ENCODE data around the gene PRR5L.
"Not testable (repeated sequence)": the region's sequence is repeated elsewhere in the genome, so short reads cannot be mapped to it uniquely, and the experiment has no call there.

The PRR5L gene

GRCh38 chr11:36509694-36510593 is 213.9 kb downstream of the PRR5L start, which contains the start of gene TRAF6:
TRAF6 (minus strand) TSS chr11:36510272; CDS start chr11:36501515, 8,757 bp downstream.
- FAIRE-seq, result no peak

GRCh38 chr11:36510594-36510942 is 214.5 kb downstream of the PRR5L start:
- FAIRE-seq, result no peak

GRCh38 chr11:36511062-36511461 is 215.0 kb downstream of the PRR5L start:
- FAIRE-seq, result not testable (repeated sequence)

GRCh38 chr11:36512016-36512415 is 215.9 kb downstream of the PRR5L start:
- FAIRE-seq, result no peak

- no peak for FAIRE-seq
These were observed 217.9 kb downstream of the PRR5L start for GRCh38 chr11:36513965-36514364.

Measured in endometrium (tissue), 2 donors.